Measurements from ENCODE around the gene PODXL2. TPM values are rescaled to one million over a fixed set of nuclear protein-coding genes. Genes with fewer than 3 reads are reported as not detected.

Gene PODXL2
- total RNA-seq, 4 donors from 2014 or later = 1.5 to 13.5 TPM; not detected in 2

DNA sequence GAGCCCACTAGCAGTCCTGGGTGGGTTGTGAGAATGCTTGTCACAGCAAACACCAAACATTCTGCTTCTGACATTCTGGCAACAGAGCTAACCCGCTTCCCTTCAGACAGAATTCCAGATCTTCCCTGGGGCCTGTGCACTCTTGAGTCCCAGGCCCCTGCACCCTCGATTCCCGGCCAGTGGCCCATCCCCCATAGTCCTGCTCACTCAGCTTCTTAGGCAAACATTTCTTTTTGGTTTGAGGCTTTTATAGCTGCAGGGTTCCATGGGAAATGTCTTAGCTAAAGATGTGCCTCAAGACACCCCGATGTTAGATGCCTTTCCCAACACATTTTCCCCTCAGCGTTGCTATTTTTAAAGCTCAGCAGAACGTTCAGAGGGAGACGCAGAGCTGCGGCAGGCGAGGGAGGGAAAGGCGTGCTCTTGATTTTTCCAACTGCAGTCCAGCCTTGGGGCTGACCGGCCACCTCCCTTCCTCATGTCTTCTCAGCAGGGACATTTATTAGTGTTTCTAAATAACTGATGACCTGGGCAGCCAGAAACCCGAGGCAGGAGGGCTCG, 78.9 kb downstream of the PODXL2 start:
- H3K27ac ChIP-seq = peak overlapping the region; percentile 5 to 44

DNA sequence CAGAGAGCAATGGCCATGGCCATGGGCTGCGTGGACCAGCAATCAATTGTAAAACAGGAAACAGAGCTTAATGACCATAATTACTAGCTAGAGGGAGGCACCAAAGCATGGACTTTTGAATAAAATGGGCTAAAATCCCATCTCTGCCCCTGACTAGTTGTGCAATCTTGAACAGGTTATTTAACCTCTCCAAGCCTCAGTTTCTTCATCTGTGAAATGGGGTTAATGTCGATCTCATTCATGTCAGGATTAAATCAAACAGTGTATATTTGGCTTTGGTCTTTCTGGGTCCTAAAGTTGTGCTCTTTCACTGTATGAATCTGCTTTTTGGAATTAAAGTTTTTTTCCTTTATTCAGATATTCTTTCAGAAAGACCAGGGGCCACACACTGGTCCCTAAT, 79.9 kb downstream of the PODXL2 start:
- peak overlapping the region in 1 of 2 donors; percentile 44 for H3K27ac ChIP-seq
- no peaks in the 10 kb centered on the region for H3K36me3 ChIP-seq
- TF ChIP-seq, protein P1, sequence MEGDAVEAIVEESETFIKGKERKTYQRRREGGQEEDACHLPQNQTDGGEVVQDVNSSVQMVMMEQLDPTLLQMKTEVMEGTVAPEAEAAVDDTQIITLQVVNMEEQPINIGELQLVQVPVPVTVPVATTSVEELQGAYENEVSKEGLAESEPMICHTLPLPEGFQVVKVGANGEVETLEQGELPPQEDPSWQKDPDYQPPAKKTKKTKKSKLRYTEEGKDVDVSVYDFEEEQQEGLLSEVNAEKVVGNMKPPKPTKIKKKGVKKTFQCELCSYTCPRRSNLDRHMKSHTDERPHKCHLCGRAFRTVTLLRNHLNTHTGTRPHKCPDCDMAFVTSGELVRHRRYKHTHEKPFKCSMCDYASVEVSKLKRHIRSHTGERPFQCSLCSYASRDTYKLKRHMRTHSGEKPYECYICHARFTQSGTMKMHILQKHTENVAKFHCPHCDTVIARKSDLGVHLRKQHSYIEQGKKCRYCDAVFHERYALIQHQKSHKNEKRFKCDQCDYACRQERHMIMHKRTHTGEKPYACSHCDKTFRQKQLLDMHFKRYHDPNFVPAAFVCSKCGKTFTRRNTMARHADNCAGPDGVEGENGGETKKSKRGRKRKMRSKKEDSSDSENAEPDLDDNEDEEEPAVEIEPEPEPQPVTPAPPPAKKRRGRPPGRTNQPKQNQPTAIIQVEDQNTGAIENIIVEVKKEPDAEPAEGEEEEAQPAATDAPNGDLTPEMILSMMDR (IDR thresholded peaks at IDR 0.05) = no peak
- TF ChIP-seq POLR2A (IDR thresholded peaks at IDR 0.05) = no peak
- no peak for DNase-seq
- H3K27me3 ChIP-seq = no peaks in the 10 kb centered on the region
- no peaks in the 10 kb centered on the region for H3K4me1 ChIP-seq
- no peaks in the 10 kb centered on the region for H3K9me3 ChIP-seq
- no peak overlapping the region for H3K4me3 ChIP-seq
- intact Hi-C loops (cut with DNase I; ENCODE audit: low total_unique reads) = no loop called here

More for the DNA sequence above, 78.9 kb downstream of the PODXL2 start:
- no peaks in the 10 kb centered on the region for H3K9me3 ChIP-seq
- no peak overlapping the region for H3K4me3 ChIP-seq
- no peaks in the 10 kb centered on the region for H3K27me3 ChIP-seq
- no peak for TF ChIP-seq POLR2A (IDR thresholded peaks at IDR 0.05)
- TF ChIP-seq, protein P1 (IDR thresholded peaks at IDR 0.05) = no peak
- no peaks in the 10 kb centered on the region for H3K36me3 ChIP-seq
- intact Hi-C loops (cut with DNase I; ENCODE audit: low total_unique reads) = no loop called here
- H3K4me1 ChIP-seq = no peaks in the 10 kb centered on the region
- peak in 1 of 2 donors; percentile 14 for DNase-seq

DNA sequence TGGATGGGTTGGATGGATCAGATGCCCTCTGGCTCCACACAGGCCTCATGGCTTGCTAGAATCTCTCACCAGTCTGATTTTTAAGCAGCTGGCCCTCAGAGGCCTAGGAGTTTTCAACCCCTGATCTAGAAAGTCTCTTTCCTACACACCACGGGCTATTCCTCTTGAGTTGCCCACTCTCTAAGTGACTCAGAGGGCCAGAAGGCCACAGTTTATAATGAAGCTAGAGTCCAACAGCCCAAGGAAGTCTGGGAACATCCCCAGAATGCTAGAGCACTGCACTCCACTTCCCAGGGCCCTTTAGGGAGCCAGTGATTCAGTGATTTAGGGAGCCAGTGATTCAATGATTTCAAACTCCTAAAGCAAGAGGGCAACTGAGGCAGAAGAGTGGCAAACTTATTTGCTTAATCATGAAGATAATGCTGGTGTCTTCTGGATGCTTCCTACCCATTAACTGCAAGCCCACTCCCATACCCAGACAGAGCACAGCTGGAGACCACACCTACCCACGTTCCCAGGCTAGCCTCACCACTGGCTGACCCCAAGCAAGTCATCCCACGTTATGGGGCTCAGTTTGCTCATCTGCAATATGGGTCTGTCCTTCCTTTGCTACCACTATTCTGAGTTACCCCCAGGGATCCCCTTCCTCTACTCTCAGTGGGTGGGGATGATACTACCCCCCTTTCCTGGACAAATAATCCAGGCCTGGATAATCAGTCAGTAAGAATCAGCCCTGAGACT, 80.5 kb downstream of the PODXL2 start:
- Histone ChIP-seq H3K27ac (peak overlapping the region; percentile 8 to 44), H3K4me1 (no peaks in the 10 kb centered on the region), H3K36me3 (no peaks in the 10 kb centered on the region), H3K27me3 (no peaks in the 10 kb centered on the region), H3K4me3 (no peak overlapping the region), H3K9me3 (no peaks in the 10 kb centered on the region)
- no peak for DNase-seq
- intact Hi-C loops (cut with DNase I; ENCODE audit: low total_unique reads) = no loop called here
- TF ChIP-seq, protein P1 (IDR thresholded peaks at IDR 0.05) = no peak
- no peak for TF ChIP-seq POLR2A (IDR thresholded peaks at IDR 0.05)

DNA sequence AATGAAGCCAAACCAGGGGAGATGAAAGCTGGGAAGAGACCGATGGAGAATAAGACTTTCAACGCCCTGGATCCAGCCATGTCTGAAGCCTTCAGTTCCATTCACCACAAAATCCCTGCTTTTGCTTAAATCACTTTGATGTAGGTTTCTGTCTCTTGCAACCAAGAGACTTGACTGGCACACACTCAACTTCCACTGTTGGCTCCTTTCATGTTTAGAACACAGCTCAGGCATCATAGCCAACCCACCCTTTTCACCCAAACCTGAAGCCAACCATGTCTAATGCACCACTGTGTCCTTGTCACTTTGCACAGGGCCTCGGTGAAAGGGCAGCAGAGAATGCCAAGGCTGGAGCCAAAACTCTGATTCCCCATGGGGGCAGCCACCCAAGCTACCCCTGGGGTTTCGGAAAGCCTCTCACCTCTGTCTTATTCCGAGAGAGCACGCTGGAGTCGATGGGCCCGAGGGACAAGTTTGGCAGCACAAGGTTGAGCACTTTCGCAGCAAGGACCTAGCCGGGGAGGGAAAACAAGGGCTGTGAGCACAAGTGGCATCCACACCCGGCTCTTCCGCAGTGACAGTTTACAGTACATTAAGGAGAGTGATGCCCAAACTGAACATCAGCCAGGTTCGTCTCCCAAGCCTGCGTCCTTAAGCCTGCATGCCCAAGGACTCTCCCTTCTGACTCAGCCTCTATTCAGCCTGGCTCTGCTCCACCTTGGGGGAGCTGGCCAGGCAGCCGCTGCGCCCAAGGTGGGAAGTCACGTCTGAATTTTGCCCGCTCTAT, 81.4 kb downstream of the PODXL2 start:
- H3K27me3 ChIP-seq = no peaks in the 10 kb centered on the region
- no peak for TF ChIP-seq POLR2A (IDR thresholded peaks at IDR 0.05)
- TF ChIP-seq, protein P1 (IDR thresholded peaks at IDR 0.05) = no peak
- no peak overlapping the region for H3K4me3 ChIP-seq
- peak in 1 of 2 donors; percentile 6 for DNase-seq
- no peaks in the 10 kb centered on the region for H3K9me3 ChIP-seq
- H3K27ac ChIP-seq = peak overlapping the region in 1 of 2 donors; percentile 44
- H3K36me3 ChIP-seq = no peaks in the 10 kb centered on the region
- intact Hi-C loops (cut with DNase I; ENCODE audit: low total_unique reads) = no loop called here
- no peaks in the 10 kb centered on the region for H3K4me1 ChIP-seq

Measured in uterus (tissue), 4 donors.